Ascending aorta (tissue), 2 donors: ENCODE results near the gene SORT1. TPM values are rescaled to one million over a fixed set of nuclear protein-coding genes. Genes with fewer than 3 reads are reported as not detected.

Experiments
- DNase-seq, 2 donors: peaks; one replicate each; pipeline ENCODE4 v3.0.0-alpha.2; 2019; ENCODE audit warnings: low spot score in 2 of 2
- H3K27ac ChIP-seq, 2 donors: fragments of 200-600 bp; sonication (generic); one replicate each; pipeline ENCODE4 v1.5.1; 2016 to 2017; ENCODE audit warnings: mild to moderate bottlenecking in 1 of 2
- H3K27me3 ChIP-seq: fragments of 200-600 bp; sonication (generic); one replicate; pipeline ENCODE4 v1.5.1; 2017
- H3K36me3 ChIP-seq, 2 donors: fragments of 200-600 bp; sonication (generic); one replicate each; pipeline ENCODE4 v1.5.1; 2016
- H3K4me1 ChIP-seq, 2 donors: fragments of 200-600 bp; sonication (generic); one replicate each; pipeline ENCODE4 v1.5.1; 2016 to 2017; ENCODE audit warnings: mild to moderate bottlenecking in 1 of 2
- H3K4me3 ChIP-seq, 2 donors: fragments of 200-600 bp; sonication (generic); one replicate each; pipeline ENCODE4 v1.5.1; 2016 to 2017; ENCODE audit warnings: mild to moderate bottlenecking in 1 of 2
- H3K9me3 ChIP-seq, 2 donors: fragments of 200-600 bp; sonication (generic); one replicate each; pipeline ENCODE4 v1.5.1; 2016
- intact Hi-C: fragments of 100-400 bp; cut with DNase I; formaldehyde crosslinking; loops from one replicate; pipeline ENCODE4 v1.15.1; 2023
- total RNA-seq: library from RNA; depleted of rRNA; stranded (reverse); fragments of >200 nt; gene quantifications from one replicate; pipeline ENCODE4 v1.1.0, GENCODE V29; 2016
- TF ChIP-seq, protein P1 (sequence below), 3 experiments: fragments of 200-600 bp in 2 of 3; fragments of 450-650 bp in 1 of 3; sonication (generic) in 2 of 3; IDR thresholded peaks; one replicate each; pipeline ENCODE4 v1.5.1; 2016 to 2019; ENCODE audit warnings: antibody characterized with exemption in 3 of 3, mild to moderate bottlenecking in 1 of 3, moderate library complexity in 1 of 3

Gene SORT1
- total RNA-seq, 1 donor from 2014 or later, result 111 TPM

DNA sequence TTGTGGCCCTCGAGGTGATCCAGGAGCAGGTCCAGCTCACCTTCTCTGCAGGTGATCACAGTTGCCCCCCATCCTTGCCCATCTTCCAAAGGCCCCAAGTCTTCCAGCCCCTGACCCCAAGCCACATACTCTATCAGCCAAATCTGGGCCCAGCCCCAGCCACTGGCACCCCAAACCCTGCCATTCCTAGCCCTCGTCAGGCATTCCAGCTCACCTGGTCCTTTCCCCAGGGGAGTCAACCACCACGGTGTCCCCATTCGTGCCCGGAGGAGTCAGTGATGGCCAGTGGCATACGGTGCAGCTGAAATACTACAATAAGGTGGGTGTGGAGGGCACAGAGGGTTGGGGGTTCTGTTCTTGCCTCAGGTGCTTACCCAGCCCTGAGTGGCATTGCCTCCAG is 136.1 kb downstream of the SORT1 start:
- Histone ChIP-seq H3K27me3 (no peaks in the 10 kb centered on the region), H3K9me3 (no peaks in the 10 kb centered on the region), H3K4me1 (no peaks in the 10 kb centered on the region), H3K36me3 (no peaks in the 10 kb centered on the region), H3K4me3 (no peak overlapping the region), H3K27ac (no peak overlapping the region)
- no peak for DNase-seq
- TF ChIP-seq, protein P1, sequence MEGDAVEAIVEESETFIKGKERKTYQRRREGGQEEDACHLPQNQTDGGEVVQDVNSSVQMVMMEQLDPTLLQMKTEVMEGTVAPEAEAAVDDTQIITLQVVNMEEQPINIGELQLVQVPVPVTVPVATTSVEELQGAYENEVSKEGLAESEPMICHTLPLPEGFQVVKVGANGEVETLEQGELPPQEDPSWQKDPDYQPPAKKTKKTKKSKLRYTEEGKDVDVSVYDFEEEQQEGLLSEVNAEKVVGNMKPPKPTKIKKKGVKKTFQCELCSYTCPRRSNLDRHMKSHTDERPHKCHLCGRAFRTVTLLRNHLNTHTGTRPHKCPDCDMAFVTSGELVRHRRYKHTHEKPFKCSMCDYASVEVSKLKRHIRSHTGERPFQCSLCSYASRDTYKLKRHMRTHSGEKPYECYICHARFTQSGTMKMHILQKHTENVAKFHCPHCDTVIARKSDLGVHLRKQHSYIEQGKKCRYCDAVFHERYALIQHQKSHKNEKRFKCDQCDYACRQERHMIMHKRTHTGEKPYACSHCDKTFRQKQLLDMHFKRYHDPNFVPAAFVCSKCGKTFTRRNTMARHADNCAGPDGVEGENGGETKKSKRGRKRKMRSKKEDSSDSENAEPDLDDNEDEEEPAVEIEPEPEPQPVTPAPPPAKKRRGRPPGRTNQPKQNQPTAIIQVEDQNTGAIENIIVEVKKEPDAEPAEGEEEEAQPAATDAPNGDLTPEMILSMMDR (IDR thresholded peaks at IDR 0.05), result no peak
- intact Hi-C loops, result no loop called here

DNA sequence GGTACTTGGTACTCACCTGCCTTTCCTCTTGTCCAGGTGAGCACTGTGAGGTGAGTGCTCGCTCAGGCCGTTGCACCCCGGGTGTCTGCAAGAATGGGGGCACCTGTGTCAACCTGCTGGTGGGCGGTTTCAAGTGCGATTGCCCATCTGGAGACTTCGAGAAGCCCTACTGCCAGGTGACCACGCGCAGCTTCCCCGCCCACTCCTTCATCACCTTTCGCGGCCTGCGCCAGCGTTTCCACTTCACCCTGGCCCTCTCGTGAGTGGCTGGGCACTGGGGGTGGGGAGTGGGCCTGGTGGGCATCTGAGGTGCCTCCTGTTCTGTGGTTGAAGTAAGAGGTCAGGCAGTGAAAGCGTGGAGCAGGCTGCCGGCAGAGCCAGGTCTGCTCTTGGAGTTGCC is 136.7 kb downstream of the SORT1 start:
- Histone ChIP-seq H3K27ac (no peak overlapping the region), H3K36me3 (no peaks in the 10 kb centered on the region), H3K27me3 (no peaks in the 10 kb centered on the region), H3K4me3 (no peak overlapping the region), H3K9me3 (no peaks in the 10 kb centered on the region), H3K4me1 (no peaks in the 10 kb centered on the region)
- intact Hi-C loops, result no loop called here
- TF ChIP-seq, protein P1 (IDR thresholded peaks at IDR 0.05), result no peak
- DNase-seq, result no peak

DNA sequence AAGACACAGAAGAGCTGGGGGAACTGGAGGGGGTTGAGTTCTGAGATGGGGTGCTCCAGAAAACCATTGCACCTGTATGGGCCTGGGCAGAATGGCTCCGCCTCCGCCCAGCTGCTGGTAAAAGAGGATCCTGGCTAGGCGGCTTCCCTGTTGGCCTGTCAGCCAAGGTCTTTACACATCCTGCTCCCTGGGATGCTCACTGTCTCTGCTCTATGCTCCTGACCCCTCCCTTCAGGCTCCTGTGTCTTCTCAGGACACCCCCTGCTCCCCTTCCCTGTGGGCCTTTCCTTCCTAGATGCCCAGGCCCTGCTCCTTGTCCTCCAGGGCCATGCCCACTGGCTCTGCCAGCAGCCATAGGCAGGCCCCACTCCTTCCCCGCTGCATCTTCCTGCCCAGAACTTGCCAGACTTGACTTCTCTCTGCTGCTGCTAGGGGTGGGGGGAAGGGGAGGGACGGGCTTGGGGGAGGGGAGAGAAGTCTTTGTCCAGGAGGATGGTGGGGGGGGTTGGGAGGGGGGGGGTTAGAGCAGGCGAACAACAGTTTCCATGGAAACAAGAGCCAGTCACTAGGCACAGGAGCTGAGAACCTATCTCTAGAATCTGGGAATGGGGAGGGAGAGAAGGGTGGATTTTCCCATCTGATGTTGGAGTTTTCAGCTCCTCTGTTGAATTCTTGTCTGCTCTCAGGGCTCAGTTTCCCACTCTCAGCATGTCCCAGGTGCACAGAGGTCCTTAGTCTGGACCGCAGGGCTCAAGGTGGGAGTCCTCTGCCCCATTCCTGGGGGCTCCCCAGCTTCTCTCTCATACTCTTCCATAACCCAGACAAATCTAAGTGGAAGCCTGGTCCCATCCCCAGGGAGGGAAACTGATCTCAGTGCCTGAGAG is 137.8 kb downstream of the SORT1 start:
- Histone ChIP-seq H3K27ac (no peak overlapping the region), H3K27me3 (no peaks in the 10 kb centered on the region), H3K9me3 (no peaks in the 10 kb centered on the region), H3K4me3 (no peak overlapping the region), H3K36me3 (no peaks in the 10 kb centered on the region), H3K4me1 (peaks cover 0 to 4% of the 10 kb centered on the region in 2 donors)
- TF ChIP-seq, protein P1 (IDR thresholded peaks at IDR 0.05), result no peak
- no peak for DNase-seq
- intact Hi-C loops, result no loop called here

Other genes with a start within 250 kb of the SORT1 start
- 134 TPM for gene SARS1, start 184.0 kb downstream of the SORT1 start, total RNA-seq
- gene CELSR2, start 148.4 kb downstream of the SORT1 start, total RNA-seq, result 3.6 TPM
- gene PSRC1, start 114.8 kb downstream of the SORT1 start, total RNA-seq, result 1.3 TPM
- gene MYBPHL, start 90.9 kb downstream of the SORT1 start, total RNA-seq, result not detected
- 2.6 TPM for gene PSMA5, start 28.5 kb upstream of the SORT1 start, total RNA-seq
- gene SYPL2, start 68.6 kb upstream of the SORT1 start, total RNA-seq, result 8.1 TPM
- gene ATXN7L2, start 86.0 kb upstream of the SORT1 start, total RNA-seq, result 5.9 TPM
- 26.8 TPM for gene CYB561D1, start 96.2 kb upstream of the SORT1 start, total RNA-seq
- gene AMIGO1, start 111.8 kb upstream of the SORT1 start, total RNA-seq, result 4.7 TPM
- not detected for gene GPR61, start 142.0 kb upstream of the SORT1 start, total RNA-seq
- 2.8 TPM for gene GNAI3, start 150.7 kb upstream of the SORT1 start, total RNA-seq
- not detected for gene GNAT2, start 221.7 kb upstream of the SORT1 start, total RNA-seq
- gene AMPD2, start 221.9 kb upstream of the SORT1 start, total RNA-seq, result 74.2 TPM